Daoy (cell line): ENCODE measurements around the gene ZNG1B. TPM values are rescaled to one million over a fixed set of nuclear protein-coding genes. Genes with fewer than 3 reads are reported as not detected.
"Not testable (repeated sequence)": the region's sequence is repeated elsewhere in the genome, so short reads cannot be mapped to it uniquely, and the experiment has no call there.

Experiments
- DNase-seq: peaks from one replicate; pipeline ENCODE4 v3.0.0-alpha.2; 2015; ENCODE audit warnings: low read depth
- total RNA-seq: library from RNA; depleted of rRNA; stranded (reverse); fragments of >200 nt; shearing (Covaris generic); gene quantifications from 2 replicates; pipeline ENCODE4 v1.2.3, GENCODE V29; 2014; rRNA removed

Gene ZNG1B
- 42.5 and 58.1 TPM in 2 replicates for total RNA-seq

DNA sequence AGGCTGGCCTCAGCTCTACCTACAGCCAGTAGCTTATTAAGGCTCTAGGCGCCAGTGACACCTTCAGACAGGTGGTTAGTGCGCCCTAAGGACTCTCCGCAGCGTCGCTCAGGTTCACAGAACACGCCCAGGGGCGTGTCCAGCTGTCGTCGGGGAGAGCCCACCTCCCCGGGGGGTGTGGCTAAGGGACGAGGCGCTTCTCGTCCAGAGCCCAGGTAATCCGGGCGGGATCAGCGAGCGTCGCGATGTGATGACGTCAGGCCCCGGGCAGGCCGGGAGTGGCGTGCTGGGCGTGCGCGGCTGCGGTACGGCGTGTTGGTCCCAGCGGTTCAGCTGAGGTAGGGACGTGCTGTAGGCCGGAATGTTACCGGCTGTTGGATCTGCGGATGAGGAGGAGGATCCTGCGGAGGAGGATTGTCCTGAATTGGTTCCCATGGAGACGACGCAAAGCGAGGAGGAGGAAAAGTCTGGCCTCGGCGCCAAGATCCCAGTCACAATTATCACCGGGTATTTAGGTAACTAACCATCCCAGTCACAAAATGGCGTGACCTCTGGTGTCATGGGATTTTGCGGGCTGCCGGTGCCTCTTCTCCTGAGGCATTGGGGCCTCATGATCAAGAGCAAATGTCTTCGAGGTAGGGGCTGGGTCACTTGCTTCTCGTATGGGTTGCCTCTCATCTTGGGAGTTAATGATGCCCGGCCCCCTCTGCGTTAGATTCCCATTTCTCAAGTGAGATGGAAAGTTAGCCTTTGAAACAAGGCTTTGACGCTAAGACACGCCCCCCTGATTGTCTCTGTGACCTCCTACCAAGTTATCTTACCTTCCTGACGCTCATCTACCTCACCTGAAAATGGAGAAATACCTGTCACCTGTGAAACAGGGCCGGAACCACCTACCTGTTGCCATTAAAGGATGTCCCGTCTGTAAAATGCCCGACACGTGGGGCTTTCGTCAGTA, at the start of gene ZNG1B:
TSS of gene ZNG1B (plus strand) at position 184 of the 958 bp plus-strand sequence. CDS start at position 362, 178 bp downstream.
- peak; percentile 1 for DNase-seq

DNA sequence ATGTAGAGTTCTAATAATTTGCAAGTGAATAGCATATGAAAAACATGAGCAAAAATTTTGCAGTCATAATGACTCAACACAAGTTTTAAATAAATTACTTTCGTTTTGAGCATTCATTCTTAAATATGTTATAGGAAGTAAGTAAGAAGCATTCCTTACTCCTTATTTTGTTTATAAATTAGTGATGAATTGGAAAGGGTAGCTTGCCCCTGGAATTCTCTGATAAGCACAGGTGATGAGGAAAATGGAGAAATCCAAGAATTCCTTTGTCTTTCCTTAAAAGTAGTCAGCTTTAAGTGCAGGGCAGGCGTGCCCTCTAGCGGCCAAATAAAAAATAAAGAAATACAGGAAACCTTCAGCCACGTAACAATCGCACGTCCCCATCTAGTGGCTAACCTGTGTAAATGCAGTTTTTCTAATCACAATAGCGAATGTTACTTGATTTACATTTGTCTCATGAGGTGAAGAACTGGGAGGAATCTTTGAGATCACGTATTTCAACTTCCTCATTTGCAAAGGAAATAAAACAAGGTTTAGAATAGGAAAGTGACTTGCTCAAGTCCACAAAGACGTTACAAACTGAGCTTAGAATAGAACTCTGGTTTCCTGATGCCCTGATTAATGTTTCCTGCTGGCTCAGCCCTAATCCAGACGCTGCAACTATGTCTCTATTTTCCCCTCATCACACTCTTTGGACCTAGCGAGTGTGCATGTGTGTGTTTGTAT, 47.2 kb upstream of the ZNG1B start:
- DNase-seq: peak; percentile 79

DNA sequence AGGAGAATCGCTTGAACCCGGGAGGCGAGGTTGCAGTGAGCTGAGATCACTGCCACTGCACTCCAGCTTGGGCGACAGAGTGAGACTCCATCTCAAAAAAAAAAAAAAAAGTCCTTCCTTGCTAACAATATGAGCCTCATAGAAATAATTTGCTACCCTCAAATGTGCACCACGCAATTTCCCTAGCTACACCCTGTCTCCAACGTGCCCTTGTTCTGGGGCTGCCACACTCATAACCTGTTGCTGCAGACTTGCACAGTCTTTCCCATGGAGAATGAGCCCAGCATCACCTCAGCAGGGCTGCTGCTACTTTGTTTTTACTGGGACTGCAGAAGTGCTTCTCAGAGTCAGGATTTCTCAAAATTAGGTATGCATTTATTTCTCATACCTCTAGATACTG, 46.4 kb upstream of the ZNG1B start:
- DNase-seq: no peak

DNA sequence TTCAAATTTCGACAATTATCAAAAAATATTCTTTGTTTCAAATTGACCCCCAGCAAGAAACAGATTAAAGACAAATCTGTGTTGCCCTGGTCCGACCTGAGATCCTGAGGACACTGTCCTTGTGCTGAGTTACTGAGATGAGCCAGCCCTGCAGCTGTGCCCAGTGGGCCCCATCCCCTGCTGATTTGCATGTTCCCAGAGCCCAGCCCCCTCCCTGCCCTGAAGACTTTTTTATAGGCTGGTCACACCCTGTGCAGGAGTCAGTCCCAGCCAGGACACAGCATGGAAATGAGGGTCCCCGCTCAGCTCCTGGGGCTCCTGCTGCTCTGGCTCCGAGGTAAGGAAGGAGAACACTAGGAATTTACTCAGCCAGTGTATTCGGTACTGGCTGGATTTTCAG, 31.4 kb upstream of the ZNG1B start:
- DNase-seq: no peak

DNA sequence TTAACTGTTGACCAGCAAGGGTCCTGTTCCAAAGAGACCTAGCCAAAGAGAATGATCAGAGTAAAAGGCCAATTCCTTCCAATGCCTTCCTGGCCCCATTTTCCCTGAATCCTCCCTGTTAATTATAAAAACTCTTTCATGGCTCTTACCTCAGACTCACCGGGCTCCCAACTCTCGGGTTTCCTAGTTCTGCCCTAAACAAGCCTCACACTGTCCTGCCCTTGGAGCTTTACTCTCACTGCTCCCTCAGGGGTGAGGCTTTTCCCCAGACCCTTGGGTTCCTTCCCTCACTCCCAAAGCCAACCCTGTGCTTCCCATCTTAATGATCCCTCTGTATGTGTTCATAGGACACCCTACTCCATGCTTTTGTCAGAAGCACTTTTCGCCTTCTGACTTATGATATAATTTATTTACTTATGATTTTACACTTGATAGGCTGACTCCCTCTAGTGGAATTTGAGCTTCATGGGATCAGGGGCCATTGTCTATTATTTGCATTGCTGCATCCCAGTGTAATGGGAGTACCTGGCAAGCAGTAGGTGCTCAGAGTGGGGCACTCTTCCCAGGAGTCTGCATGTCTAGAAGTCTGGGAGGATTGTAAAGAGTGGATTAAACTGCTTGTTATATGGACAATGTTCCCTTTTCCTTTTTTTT, 29.9 kb upstream of the ZNG1B start:
- DNase-seq: peak; percentile 19

DNA sequence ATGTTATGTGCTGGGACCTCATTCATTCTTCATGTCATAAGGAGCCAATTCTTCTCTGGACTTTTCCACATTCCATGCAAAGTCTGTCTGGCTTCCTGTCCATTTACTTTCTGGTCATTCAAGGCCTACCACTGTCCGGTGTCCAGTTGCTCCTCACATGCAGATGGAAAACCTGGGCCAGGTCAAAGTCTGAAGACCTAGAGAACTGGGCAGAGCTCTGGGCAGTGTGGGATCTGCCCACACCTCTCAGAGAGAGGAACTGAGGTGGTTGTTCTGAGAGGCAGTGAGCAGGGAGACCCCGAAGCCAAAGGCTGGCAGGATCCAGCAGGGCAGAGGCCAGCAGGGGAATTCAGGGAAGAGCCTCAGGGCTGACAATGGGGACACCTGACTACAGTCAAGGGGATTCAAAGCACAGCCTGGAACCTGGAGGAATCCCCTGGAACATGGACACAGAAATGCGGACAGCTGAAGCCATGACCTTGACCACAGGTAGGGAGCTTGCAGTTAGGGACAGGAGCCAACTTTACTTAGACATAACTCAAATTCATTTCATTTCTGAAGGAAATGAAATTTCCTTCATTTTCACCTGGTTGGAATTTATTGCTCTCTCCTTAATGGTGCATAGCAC, 25.7 kb upstream of the ZNG1B start:
- not testable (repeated sequence) for DNase-seq

DNA sequence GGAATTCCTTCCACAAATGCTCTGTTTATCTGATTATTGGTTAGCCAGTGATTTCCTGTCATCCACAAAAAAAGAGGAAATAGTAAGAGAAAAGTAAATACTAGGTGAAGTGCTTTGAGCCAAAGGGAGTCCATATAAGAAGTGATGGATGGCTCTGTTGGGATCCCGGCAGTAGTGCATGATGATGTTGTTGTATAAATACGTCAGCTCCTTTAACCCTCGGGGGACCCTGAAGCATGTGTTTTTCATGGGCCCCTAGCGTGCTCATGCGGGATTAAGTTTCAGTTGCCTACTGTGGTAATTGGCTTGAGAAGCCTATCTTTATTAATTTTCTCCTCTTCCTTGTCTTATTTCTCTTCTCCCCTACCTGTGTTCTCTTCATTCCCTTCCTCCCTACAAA, 24.7 kb upstream of the ZNG1B start:
- not testable (repeated sequence) for DNase-seq

DNA sequence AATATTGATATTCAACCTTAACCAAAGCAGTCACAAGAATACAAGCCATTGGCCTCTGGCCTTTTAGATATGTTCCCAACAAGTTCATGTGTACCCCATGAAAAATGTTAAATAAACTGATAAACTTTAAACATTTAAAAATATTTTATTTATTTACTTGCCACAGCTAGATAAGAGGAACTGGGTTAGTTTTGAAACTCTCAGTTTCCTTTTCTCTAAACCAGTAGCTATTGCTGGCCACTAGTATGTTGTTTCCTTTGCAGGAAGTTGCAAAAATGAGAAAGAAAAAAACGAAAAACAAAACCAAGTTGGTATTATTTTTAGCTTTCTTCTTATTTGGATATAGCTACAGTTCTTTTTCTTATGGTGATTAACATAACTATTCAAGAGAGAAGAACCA, 5.7 kb upstream of the ZNG1B start:
- DNase-seq: not testable (repeated sequence)

DNA sequence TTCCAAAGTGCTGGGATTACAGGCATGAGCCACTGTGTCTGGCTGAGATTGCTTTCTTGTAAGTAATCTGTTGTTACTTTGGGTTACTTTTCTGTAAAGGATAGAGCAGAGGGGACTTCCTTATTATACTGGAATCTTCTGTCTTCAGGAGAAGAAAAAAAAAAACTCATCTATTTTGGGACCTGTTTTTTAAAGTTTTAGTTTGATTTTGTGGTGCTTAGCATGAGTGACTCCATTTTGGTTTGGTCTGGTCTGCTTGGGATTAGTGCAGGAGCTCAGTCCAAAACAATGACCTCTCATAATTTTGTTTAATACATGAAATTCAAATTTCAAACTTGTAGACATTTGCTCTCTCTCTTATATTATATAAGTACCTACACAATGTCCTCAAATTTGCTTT, 4.0 kb upstream of the ZNG1B start:
- not testable (repeated sequence) for DNase-seq

DNA sequence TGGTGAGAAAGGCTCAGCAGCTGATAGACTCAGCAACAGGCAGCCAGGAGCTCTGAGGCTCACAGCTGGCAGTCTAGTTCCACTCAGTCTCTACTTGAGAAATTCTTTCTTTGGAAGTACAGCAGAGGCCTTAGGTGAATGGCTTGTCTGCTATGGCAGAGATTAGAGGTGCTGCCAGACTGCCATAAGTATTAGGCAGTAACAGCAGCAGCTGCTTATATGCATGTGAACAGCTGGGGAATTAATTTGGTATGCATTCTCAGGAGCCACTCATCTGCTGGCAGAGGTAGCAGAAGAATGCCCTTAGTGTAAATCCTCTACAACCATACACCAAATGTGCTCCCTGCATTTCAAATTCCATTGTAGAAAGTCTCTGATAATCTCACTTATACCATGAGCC, 28.3 kb downstream of the ZNG1B start:
- DNase-seq: not testable (repeated sequence)

DNA sequence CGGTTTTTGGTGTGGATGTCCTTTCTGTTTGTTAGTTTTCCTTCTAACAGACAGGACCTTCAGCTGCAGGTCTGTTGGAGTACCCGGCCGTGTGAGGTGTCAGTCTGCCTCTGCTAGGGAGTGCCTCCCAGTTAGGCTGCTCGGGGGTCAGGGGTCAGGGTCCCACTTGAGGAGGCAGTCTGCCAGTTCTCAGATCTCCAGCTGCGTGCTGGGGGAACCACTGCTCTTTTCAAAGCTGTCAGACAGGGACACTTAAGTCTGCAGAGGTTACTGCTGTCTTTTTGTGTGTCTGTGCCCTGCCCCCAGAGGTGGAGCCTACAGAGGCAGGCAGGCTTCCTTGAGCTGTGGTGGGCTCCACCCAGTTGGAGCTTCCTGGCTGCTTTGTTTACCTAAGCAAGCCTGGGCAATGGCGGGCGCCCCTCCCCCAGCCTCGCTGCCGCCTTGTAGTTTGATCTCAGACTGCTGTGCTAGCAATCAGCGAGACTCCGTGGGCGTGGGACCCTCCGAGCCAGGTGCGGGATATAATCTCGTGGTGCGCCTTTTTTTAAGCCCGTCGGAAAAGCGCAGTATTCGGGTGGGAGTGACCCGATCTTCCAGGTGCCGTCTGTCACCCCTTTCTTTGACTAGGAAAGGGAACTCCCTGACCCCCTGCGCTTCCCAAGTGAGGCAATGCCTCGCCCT, 39.3 kb downstream of the ZNG1B start:
- not testable (repeated sequence) for DNase-seq

DNA sequence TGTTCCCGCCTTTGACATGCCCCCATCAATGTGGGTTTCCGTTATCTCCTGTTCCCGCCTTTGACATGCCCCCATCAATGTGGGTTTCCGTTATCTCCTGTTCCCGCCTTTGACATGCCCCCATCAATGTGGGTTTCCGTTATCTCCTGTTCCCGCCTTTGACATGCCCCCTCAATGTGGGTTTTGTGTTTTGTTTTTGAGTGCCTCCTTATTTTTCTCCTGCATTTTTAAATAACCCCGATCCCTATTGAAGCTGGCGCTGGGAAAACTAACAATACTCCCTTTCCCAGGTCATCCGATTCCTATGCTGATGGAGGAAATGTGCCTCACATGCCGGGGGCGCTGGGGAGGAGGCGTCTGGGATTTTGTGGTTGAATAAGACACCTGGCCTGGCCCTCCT, 59.0 kb downstream of the ZNG1B start:
- not testable (repeated sequence) for DNase-seq

DNA sequence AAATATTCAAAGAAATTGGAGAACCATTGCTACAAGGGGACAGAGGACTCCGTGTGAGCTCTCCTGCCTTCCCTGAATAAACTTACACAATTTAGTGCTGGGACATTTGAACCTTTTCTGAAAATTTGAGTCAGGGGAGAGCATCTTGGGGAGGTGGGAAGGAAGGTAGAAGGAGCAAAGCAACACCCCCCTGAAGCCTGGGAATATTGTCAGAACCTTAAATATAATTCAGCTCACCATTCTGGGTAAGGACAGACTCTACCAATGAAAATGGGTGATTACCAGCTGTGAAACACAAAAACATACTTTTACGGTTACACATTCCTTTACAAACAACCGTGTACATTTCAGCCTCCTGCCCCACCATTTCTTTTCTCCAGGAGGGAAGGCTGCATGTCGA, 60.9 kb downstream of the ZNG1B start, which contains the start of gene FOXD4L1:
TSS of gene FOXD4L1 (plus strand) at position 301 of the 400 bp plus-strand sequence. CDS start 592 bp downstream, outside the sequence.
- DNase-seq: not testable (repeated sequence)

DNA sequence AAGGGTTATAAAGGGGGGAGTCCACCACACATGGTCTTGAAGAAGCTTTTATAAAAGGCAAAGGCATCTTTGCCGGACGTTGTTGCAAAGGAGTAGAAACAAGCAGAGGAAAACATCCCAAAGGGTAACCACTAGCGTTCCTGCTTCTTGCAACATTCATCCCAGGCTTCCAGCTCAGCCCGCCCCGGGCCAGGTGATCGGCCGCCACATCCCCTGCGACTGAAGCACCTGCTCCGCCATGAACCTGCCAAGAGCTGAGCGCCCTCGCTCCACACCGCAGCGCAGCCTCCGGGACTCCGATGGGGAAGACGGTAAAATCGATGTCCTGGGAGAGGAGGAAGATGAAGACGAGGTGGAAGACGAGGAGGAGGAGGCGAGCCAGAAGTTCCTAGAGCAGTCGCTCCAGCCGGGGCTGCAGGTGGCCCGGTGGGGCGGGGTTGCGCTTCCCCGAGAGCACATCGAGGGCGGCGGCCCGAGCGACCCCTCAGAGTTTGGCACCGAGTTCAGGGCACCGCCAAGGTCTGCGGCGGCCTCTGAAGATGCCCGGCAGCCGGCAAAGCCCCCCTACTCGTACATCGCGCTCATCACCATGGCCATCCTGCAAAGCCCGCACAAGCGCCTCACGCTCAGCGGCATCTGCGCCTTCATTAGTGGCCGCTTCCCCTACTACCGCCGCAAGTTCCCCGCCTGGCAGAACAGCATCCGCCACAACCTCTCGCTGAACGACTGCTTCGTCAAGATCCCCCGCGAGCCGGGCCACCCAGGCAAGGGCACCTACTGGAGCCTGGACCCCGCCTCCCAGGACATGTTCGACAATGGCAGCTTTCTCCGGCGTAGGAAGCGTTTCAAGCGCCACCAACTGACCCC, 61.8 kb downstream of the ZNG1B start:
- not testable (repeated sequence) for DNase-seq

DNA sequence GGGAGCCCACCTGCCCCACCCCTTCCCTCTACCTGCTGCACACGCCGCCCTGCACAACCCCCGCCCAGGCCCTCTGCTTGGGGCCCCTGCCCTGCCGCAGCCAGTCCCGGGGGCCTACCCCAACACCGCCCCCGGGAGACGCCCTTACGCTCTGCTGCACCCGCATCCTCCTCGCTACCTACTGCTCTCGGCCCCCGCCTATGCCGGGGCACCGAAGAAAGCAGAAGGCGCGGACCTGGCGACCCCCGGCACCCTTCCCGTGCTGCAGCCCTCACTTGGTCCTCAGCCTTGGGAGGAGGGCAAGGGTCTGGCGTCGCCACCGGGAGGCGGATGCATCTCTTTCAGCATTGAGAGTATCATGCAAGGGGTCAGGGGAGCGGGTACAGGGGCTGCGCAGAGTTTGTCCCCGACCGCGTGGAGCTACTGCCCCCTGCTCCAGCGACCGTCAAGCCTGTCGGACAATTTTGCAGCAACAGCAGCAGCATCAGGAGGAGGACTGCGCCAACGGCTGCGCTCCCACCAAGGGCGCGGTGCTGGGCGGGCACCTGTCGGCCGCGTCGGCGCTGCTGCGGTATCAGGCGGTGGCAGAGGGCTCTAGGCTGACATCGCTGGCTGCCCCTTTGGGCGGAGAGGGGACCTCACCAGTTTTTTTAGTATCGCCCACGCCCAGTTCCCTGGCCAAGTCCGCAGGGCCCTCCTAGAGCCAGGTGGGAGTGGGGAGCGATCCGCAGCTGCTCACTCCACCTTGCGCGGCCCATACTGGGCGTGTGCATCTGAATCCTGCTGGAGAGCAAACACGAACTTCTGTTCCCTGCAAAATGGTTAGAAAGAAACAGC, 62.6 kb downstream of the ZNG1B start:
- not testable (repeated sequence) for DNase-seq

DNA sequence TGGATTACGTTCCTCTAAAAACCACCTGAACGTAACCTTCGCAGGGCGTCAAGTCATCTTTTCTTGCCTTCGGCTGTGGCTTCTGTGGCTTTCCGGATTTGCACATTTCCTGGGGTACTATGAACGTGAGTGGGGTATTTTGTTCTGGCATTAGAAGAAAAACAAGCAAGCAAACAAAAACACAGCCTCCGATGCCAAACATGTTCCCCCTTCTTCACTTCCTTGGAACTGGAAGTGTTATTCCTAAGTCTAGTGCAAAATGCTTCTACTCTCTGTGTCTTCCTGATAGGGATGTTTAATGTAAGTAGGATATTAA, 63.2 kb downstream of the ZNG1B start:
- DNase-seq: not testable (repeated sequence)

DNA sequence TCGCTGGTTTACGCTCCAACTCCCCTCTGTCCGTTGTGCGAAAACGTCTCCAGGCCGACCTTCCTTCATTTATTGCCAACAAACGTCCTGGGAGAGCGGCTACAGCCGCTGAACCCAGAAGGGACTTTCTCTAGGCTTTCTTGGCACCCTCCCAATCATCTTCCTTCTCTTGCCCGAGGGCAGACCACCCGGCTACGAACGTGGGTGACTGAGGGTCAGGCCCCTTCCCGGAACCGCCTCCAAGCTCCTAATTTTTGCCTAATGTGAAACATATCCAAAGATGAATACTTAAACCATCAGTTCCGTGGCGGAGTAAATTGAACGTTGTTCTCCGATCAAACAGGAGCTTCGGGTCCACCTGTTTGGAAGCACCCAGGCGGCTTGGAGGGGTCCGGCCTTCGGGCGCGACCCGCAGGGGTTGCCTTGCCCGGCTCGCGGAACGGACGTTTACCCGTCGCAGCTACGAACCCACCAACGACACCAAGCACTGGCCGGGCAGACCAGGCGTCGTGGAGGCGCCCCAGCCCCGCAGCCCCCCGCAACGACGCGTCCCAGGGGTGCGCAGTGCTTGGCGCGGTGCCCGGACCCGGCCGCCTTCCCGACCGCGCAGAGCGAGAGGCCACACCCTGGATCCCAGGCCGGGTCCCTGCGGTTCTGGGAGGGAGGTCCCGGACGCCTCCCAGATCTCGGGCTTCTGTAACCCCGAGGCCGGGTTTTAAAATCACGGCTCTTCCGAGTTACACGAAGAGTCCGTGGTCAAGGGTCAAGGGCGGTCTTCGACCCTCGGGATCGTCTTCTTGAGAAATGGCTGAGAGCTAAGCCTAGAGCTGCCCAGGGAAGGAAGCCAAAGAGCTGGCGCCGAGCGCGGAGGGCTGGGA, 65.0 kb downstream of the ZNG1B start:
- DNase-seq: peak; percentile 3
